Stimulated activated CD8-positive, alpha-beta memory T cell treated with anti-CD3 and anti-CD28 coated beads, Interleukin-15, amount 100 ng/mL, for 1 hour (primary cell): ENCODE data around the gene CCDC171.
"Not testable (repeated sequence)": the region's sequence is repeated elsewhere in the genome, so short reads cannot be mapped to it uniquely, and the experiment has no call there.

ENCODE experiments used
- DNase-seq: peaks from one replicate; pipeline ENCODE4 v3.0.0-alpha.2; 2020; ENCODE audit warnings: low read depth

CCDC171 gene

GRCh38 chr9:15763371-15763770 lies 210.5 kb downstream of the CCDC171 start:
- DNase-seq = no peak

GRCh38 chr9:15764131-15764530 lies 211.3 kb downstream of the CCDC171 start:
- no peak for DNase-seq

GRCh38 chr9:15769547-15769946 lies 216.7 kb downstream of the CCDC171 start:
- DNase-seq = no peak

- no peak for DNase-seq
These were observed 226.0 kb downstream of the CCDC171 start for GRCh38 chr9:15778861-15779260.

- DNase-seq = no peak
These were observed 229.3 kb downstream of the CCDC171 start for GRCh38 chr9:15782106-15782505.

DNA sequence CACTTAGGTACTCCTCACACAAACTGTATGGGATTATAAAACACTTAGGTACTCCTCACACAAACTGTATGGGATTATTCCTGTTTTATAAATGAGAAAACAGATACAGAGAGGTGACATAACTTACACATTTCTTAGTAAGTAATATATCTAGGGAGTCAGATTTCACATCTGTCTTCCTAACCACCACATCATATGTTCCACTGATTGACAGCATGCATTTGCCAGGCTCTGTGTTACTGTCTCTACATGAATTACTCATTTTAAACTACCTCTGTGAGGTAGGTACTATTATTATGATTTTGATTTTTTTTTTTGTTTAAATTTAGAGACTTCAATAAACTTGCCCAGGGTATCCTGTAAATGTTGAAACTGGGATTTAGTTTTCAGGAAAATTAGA lies 232.7 kb downstream of the CCDC171 start:
- DNase-seq = no peak

GRCh38 chr9:15786616-15787015 lies 233.8 kb downstream of the CCDC171 start:
- DNase-seq = no peak

GRCh38 chr9:15810219-15810899 lies 257.5 kb downstream of the CCDC171 start:
- not testable (repeated sequence) for DNase-seq

DNA sequence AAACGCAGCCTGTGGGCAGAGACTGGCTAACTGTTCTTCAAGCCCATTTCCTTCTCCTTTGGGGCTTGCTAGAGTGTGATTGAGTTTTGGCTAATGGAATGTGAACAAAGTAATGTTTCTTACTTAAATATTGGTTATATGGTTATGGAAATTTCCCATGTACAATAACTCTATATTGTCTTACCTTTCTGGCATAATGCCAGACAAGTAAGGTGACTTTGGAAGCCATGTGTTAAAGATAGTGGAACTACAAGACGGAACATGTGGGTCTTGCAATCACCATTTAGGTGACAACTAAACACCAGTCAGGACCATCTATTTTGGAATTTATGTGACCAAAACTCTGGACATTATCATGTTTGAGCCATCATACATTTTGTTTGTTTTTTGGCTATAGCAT lies 260.2 kb downstream of the CCDC171 start:
- no peak for DNase-seq

GRCh38 chr9:15824310-15824709 lies 271.5 kb downstream of the CCDC171 start:
- no peak for DNase-seq

DNA sequence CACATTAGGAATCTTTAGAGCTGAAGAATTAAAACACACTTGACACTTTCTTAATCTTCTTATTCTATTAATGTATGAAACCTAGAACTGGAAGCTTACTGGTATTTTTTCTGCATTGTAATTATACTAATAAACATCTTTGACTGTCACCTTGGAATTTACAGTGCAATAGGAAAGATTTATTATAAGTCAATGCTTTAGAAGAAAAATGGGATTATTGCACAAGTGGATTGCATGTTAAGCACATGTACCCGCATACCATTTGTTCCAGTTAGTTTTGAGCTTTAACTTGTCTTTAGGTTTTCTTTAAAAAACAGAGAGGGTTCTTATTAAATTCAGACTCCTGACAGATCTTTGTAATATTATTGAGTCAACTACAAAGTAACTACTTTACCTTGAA lies 278.5 kb downstream of the CCDC171 start:
- DNase-seq = no peak

DNA sequence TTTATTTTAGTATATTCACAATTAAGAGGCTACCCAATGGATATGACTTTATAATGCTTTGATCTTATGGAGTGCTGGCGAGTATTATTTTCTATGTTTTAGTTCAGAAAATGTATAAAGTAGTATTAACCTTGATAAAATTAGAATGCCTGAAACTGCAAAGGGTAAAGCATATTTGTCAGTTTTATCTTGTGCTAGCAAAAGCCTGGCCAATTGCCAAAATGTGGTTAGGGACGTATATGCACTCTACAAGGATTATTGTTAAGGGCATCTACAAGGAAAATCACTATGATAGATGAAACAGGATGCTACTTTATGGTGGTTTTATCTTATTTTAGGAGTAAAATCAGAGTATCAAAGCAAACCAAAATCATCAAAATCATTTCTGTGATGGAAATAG lies 281.7 kb downstream of the CCDC171 start:
- no peak for DNase-seq

- DNase-seq = no peak
These were observed 284.3 kb downstream of the CCDC171 start for GRCh38 chr9:15837079-15837679.

DNA sequence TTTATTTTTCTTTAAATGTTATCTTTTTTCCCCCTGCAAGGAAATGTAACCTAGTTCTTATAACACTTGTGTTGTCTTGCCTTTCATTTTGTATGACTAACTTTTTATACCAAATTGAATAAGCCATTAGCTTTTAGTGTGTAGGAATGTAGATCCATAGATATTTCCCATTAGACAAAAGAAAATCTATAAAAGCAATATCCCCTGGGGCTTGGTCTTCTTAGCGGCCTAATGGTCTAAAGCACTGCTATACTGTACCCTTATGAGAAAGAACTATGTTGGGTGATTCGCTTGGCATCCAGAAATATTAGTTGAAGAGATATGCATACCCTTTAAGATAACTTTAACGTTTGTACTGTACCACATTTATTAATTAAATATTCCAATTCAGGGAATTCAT lies 289.2 kb downstream of the CCDC171 start:
- no peak for DNase-seq

- DNase-seq = no peak
These were observed 290.5 kb downstream of the CCDC171 start for GRCh38 chr9:15843316-15843715.

DNA sequence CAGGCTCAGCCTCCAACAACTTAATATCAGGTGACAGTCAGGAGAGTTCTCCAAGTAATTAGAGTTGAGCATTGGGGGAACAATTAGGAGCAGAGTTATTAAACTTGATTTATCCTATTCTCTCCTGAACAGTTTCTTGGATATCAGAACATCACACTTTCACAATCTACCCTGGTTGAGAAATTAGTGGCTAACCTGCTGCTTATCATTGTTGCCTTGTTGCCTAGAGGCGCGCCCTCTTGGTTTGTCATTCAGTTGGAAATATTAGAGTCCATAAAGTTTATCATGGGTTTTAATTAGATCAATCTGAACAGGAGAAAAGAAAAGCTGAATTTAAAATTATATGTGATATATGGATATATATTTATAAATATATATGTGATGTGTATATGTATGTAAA lies 291.1 kb downstream of the CCDC171 start:
- no peak for DNase-seq

- no peak for DNase-seq
These were observed 293.8 kb downstream of the CCDC171 start for GRCh38 chr9:15846611-15847010.

GRCh38 chr9:15849871-15850270 lies 297.0 kb downstream of the CCDC171 start:
- DNase-seq = no peak

- DNase-seq = no peak
These were observed 298.9 kb downstream of the CCDC171 start for GRCh38 chr9:15851766-15852165.

- no peak for DNase-seq
These were observed 303.7 kb downstream of the CCDC171 start for GRCh38 chr9:15856591-15856990.

- no peak for DNase-seq
These were observed 314.5 kb downstream of the CCDC171 start for GRCh38 chr9:15867334-15867733.

- DNase-seq = no peak
These were observed 315.1 kb downstream of the CCDC171 start for GRCh38 chr9:15867988-15868387.

DNA sequence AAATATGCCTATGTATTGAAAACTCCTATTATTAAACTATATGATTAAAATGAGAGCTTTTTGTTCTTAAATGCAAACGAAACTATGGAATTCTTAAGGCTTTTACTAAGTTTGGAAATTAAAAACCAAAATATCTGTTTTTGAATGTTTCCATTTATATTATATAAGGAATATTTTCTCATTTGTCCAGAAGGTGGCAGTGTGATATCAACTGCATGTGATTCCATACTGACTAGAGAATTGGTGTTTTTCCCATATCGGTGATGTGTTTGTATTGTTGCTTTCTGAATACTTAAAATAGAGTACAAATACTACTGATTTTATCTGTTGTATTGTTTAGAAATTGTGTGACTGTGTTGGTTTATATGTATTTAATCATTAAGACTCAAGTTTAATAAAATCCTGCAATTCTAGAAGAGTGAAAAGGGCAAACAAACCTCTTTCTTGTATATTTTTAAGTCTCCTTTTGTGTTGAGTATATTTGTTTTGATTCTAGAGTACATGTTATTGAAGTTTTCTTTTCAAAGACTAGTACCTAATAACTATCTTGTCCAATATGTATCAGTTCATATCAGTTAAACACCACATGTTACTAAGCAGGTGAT lies 320.8 kb downstream of the CCDC171 start:
- DNase-seq = no peak

- DNase-seq = no peak
These were observed 329.5 kb downstream of the CCDC171 start for GRCh38 chr9:15882328-15882727.
